G401.6 (cell line): ENCODE measurements around the gene TRMT44.
A peak's percentile ranks its signal among the peaks of the same experiment; 100 is the strongest.

ENCODE experiments used
- FAIRE-seq: peaks from 2 replicates; lab custom pipeline; 2012; peaks lifted over from hg19 to GRCh38; lab: Jason Lieb, UNC

Gene TRMT44

GRCh38 chr4:8435656-8436121 is 4.9 kb upstream of the TRMT44 start:
- FAIRE-seq: no peak

GRCh38 chr4:8437281-8437680 is 3.3 kb upstream of the TRMT44 start:
- no peak for FAIRE-seq

- FAIRE-seq: no peak
These were observed 1.8 kb upstream of the TRMT44 start for GRCh38 chr4:8438743-8439142.

- FAIRE-seq: no peak
These were observed 1.4 kb upstream of the TRMT44 start for GRCh38 chr4:8439168-8439567.

- FAIRE-seq: no peak
These were observed 574 bp upstream of the TRMT44 start for GRCh38 chr4:8439914-8440491.

GRCh38 chr4:8441499-8442091 is 1.0 kb downstream of the TRMT44 start:
- FAIRE-seq: no peak

GRCh38 chr4:8442596-8443358 is 2.2 kb downstream of the TRMT44 start:
- FAIRE-seq: no peak

- FAIRE-seq: no peak
These were observed 3.2 kb downstream of the TRMT44 start for GRCh38 chr4:8443801-8444200.

GRCh38 chr4:8446122-8446521 is 5.5 kb downstream of the TRMT44 start:
- no peak for FAIRE-seq

GRCh38 chr4:8451440-8452182 is 11.0 kb downstream of the TRMT44 start:
- FAIRE-seq: no peak

GRCh38 chr4:8453957-8454356 is 13.4 kb downstream of the TRMT44 start:
- no peak for FAIRE-seq

- no peak for FAIRE-seq
These were observed 17.2 kb downstream of the TRMT44 start for GRCh38 chr4:8457646-8458252.

- FAIRE-seq: no peak
These were observed 19.4 kb downstream of the TRMT44 start for GRCh38 chr4:8459867-8460445.

GRCh38 chr4:8461086-8461485 is 20.5 kb downstream of the TRMT44 start:
- FAIRE-seq: no peak

GRCh38 chr4:8461616-8462015 is 21.0 kb downstream of the TRMT44 start:
- FAIRE-seq: no peak

- no peak for FAIRE-seq
These were observed 23.2 kb downstream of the TRMT44 start for GRCh38 chr4:8463811-8464210.

- FAIRE-seq: no peak
These were observed 23.8 kb downstream of the TRMT44 start for GRCh38 chr4:8464381-8464780.

GRCh38 chr4:8465615-8466611 is 25.3 kb downstream of the TRMT44 start:
- no peak for FAIRE-seq

- FAIRE-seq: no peak
These were observed 26.4 kb downstream of the TRMT44 start for GRCh38 chr4:8467016-8467415.

- peak; percentile 15 for FAIRE-seq
These were observed 28.4 kb downstream of the TRMT44 start for GRCh38 chr4:8468746-8469535.
